HCT116 (cell line): ENCODE data around the gene RET. TPM values are rescaled to one million over a fixed set of nuclear protein-coding genes. Genes with fewer than 3 reads are reported as not detected.

Experiments used
- ATAC-seq: fragments of 200-7000 bp; cut with Tn5 transposase; 2 replicates; pipeline ENCODE4 v1.9.1; 2020; ENCODE audit warnings: mild to moderate bottlenecking, moderate library complexity
- BruUV-seq: library from RNA; stranded (reverse); fragments of 400-500 nt; replicated peaks from 2 replicates; lab custom pipeline; 2021; lab: Mats Ljungman, UMichigan
- CTCF ChIA-PET: fragments of 300-600 bp; sonication (Branson Sonifier 250); formaldehyde crosslinking; loops from one replicate; lab custom pipeline; 2021; ENCODE audit warnings: antibody characterized with exemption; lab: Charles Lee
- POLR2A ChIA-PET: fragments of 300-600, 350-600 bp; sonication (Branson Sonifier 250); formaldehyde crosslinking; loops from one replicate; lab custom pipeline; 2021; ENCODE audit warnings: antibody characterized with exemption; lab: Charles Lee
- RAD21 ChIA-PET, 2 experiments: fragments of 300-600 bp; sonication (Branson Sonifier 250); formaldehyde crosslinking; loops; one replicate each; lab custom pipeline; 2023; ENCODE audit warnings: low total read pairs in 2 of 2; ENCODE audit not compliant: uncharacterized antibody in 2 of 2, unreplicated experiment in 2 of 2, low non-redundant PET in 1 of 2; lab: Charles Lee
- DNase-seq: peaks from one replicate; pipeline ENCODE4 v3.0.0-alpha.2; 2010; ENCODE audit warnings: low read depth, low spot score
- H2AFZ ChIP-seq: fragments of 200-600 bp; shearing (Covaris generic), sonication (generic); 2 replicates; pipeline ENCODE4 v1.6.1; 2017; ENCODE audit warnings: low read depth, mixed run types, mixed read lengths, antibody characterized with exemption, low read length; ENCODE audit not compliant: poor library complexity, severe bottlenecking
- H3K27ac ChIP-seq: 2 replicates; pipeline ENCODE4 v1.5.1; 2012; ENCODE audit warnings: low read depth, low read length
- H3K27me3 ChIP-seq: fragments of 200-600 bp; sonication (generic); 2 replicates; pipeline ENCODE4 v1.6.1; 2016; ENCODE audit warnings: mixed run types, low read length, mixed read lengths; ENCODE audit not compliant: insufficient read depth
- H3K36me3 ChIP-seq, 2 experiments: fragments of 200-500 bp in 1 of 2; fragments of 200-600 bp in 1 of 2; sonication (Bioruptor generic) in 1 of 2; sonication (generic) in 1 of 2; 2 replicates each; pipeline versions ENCODE4 v1.5.1 to v1.6.1; 2014 to 2016; ENCODE audit warnings: low read length in 2 of 2, inconsistent platforms in 1 of 2, mixed read lengths in 1 of 2, mixed run types in 1 of 2; ENCODE audit not compliant: insufficient read depth in 2 of 2, control insufficient read depth in 1 of 2
- H3K4me1 ChIP-seq, 2 experiments: fragments of 200-600 bp in 1 of 2; sonication (generic) in 1 of 2; 2 replicates each; pipeline versions ENCODE4 v1.5.1 to v1.6.1; 2012 to 2017; ENCODE audit warnings: low read length in 2 of 2, inconsistent platforms in 1 of 2, mild to moderate bottlenecking in 1 of 2, mixed read lengths in 1 of 2, mixed run types in 1 of 2, moderate library complexity in 1 of 2; ENCODE audit not compliant: insufficient read depth in 2 of 2, control insufficient read depth in 1 of 2
- H3K4me2 ChIP-seq: fragments of 200-600 bp; sonication (generic); 2 replicates; pipeline ENCODE4 v1.6.1; 2017; ENCODE audit warnings: mixed run types, low read length, mixed read lengths
- H3K4me3 ChIP-seq, 2 experiments: fragments of 200-600 bp in 1 of 2; sonication (generic) in 1 of 2; replicated peaks in 1 of 2; 2 replicates each; pipeline ENCODE4 v1.5.1; 2011 to 2016; ENCODE audit warnings: low read length in 2 of 2, control low read depth in 1 of 2, low read depth in 1 of 2, mild to moderate bottlenecking in 1 of 2, mixed read lengths in 1 of 2, mixed run types in 1 of 2
- H3K79me2 ChIP-seq: fragments of 200-600 bp; sonication (generic); 2 replicates; pipeline ENCODE4 v1.6.1; 2017; ENCODE audit warnings: mild to moderate bottlenecking, mixed run types, low read length, moderate library complexity, mixed read lengths; ENCODE audit not compliant: insufficient read depth
- H3K9ac ChIP-seq: fragments of 200-600 bp; sonication (generic); 2 replicates; pipeline ENCODE4 v1.6.1; 2016; ENCODE audit warnings: low read length, mixed read lengths
- H3K9me2 ChIP-seq: fragments of 200-600 bp; sonication (generic), shearing (Covaris generic); 2 replicates; pipeline ENCODE4 v1.6.1; 2017; ENCODE audit warnings: mixed run types, mild to moderate bottlenecking, moderate library complexity; ENCODE audit not compliant: insufficient read depth
- H3K9me3 ChIP-seq, 2 experiments: fragments of 200-500 bp in 1 of 2; fragments of 200-600 bp in 1 of 2; sonication (Bioruptor generic) in 1 of 2; sonication (generic) in 1 of 2; 2 replicates each; pipeline ENCODE4 v1.6.1; 2014 to 2017; ENCODE audit warnings: low read length in 2 of 2, mixed read lengths in 2 of 2, inconsistent platforms in 1 of 2, low read depth in 1 of 2, mild to moderate bottlenecking in 1 of 2, mixed run types in 1 of 2, moderate library complexity in 1 of 2; ENCODE audit not compliant: control insufficient read depth in 1 of 2, insufficient read depth in 1 of 2
- H4K20me1 ChIP-seq: fragments of 200-600 bp; sonication (generic), shearing (Covaris generic); 2 replicates; pipeline ENCODE4 v1.6.1; 2017; ENCODE audit warnings: mixed run types, mild to moderate bottlenecking, moderate library complexity; ENCODE audit not compliant: insufficient read depth
- EGR1 ChIP-seq: IDR thresholded peaks from 2 replicates; pipeline ENCODE4 v1.6.1; 2012; ENCODE audit warnings: low read depth
- POLR2AphosphoS5 ChIP-seq: IDR thresholded peaks from 2 replicates; pipeline ENCODE4 v1.6.1; 2011; ENCODE audit warnings: mild to moderate bottlenecking, low read depth, low read length, moderate library complexity
- ZNF274 ChIP-seq: fragments of 200-500 bp; sonication (Bioruptor generic); IDR thresholded peaks from 2 replicates; pipeline ENCODE4 v1.6.1; 2014; ENCODE audit warnings: mild to moderate bottlenecking, low read depth, low read length, inconsistent platforms
- intact Hi-C: fragments of 100-400 bp; cut with micrococcal nuclease; formaldehyde crosslinking; loops from 2 replicates; pipeline ENCODE4 v1.10.0; 2022
- total RNA-seq: library from RNA; stranded (reverse); gene quantifications from one replicate; pipeline ENCODE4 v1.2.1, GENCODE V29; 2021; ENCODE audit not compliant: unreplicated experiment
- TF ChIP-seq, protein P1 (sequence below): IDR thresholded peaks from 2 replicates; pipeline ENCODE4 v1.6.1; 2012; ENCODE audit warnings: low read depth

RET gene
- total RNA-seq, 1 experiment from 2014 or later: 5.9 TPM

DNA sequence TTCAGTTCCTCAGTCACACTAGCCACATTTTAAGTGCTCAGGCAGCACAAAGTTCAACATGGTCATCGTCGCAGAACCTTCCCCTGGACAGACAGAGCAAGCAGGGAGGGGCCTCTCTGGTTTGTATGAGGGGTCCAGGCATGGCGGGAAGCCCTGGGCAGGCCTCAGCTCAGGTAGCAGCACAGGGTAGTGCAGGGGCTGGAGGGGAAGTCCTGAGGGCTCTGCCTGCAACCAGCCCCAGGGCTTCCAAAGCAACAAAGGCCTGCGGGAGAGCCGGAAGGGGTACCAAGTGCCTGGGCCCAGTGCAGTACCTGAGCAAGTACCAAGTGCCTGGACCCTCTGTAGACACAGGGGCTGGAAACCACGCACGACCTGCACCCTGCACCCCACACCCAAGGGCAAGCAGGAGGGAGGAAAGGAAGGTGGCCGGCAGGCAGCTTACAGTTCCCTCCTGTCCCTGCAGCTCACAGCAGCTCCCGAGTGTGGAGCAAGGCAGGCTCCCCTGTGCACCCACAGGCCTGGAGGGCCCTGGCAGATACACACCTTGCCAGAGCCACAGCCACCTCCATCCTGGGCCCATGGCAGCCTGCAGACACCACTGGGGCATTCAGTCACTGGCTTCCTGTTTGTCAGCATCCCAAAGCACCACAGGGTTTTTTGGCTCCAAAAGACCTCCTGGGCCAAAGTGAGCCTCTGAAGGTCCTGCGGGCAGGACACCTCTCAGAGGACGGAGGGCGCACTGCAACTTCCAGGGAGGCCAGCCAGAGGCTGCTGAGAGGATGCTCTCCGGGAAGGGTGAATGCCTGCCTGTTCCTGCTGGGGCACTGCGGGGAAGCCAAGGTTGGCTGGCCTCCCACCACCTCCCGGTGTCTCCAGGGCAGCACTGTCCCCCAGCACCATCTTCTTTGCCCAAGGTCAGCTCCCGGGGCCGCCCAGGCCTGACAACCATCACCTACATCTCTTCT lies 6.5 kb upstream of the RET start:
- no peak for ATAC-seq
- TF ChIP-seq, protein P1, sequence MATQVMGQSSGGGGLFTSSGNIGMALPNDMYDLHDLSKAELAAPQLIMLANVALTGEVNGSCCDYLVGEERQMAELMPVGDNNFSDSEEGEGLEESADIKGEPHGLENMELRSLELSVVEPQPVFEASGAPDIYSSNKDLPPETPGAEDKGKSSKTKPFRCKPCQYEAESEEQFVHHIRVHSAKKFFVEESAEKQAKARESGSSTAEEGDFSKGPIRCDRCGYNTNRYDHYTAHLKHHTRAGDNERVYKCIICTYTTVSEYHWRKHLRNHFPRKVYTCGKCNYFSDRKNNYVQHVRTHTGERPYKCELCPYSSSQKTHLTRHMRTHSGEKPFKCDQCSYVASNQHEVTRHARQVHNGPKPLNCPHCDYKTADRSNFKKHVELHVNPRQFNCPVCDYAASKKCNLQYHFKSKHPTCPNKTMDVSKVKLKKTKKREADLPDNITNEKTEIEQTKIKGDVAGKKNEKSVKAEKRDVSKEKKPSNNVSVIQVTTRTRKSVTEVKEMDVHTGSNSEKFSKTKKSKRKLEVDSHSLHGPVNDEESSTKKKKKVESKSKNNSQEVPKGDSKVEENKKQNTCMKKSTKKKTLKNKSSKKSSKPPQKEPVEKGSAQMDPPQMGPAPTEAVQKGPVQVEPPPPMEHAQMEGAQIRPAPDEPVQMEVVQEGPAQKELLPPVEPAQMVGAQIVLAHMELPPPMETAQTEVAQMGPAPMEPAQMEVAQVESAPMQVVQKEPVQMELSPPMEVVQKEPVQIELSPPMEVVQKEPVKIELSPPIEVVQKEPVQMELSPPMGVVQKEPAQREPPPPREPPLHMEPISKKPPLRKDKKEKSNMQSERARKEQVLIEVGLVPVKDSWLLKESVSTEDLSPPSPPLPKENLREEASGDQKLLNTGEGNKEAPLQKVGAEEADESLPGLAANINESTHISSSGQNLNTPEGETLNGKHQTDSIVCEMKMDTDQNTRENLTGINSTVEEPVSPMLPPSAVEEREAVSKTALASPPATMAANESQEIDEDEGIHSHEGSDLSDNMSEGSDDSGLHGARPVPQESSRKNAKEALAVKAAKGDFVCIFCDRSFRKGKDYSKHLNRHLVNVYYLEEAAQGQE: no peak
- TF ChIP-seq EGR1: no peak
- no peak for TF ChIP-seq ZNF274
- TF ChIP-seq POLR2AphosphoS5: no peak
- Histone ChIP-seq H4K20me1 (no peaks in the 10 kb centered on the region), H3K9me2 (no peaks in the 10 kb centered on the region), H3K4me3 (no peak overlapping the region), H3K79me2 (no peaks in the 10 kb centered on the region), H3K36me3 (no peaks in the 10 kb centered on the region), H3K9me3 (no peaks in the 10 kb centered on the region), H3K4me2 (no peak overlapping the region), H3K9ac (no peak overlapping the region), H3K27me3 (no peaks in the 10 kb centered on the region), H3K4me1 (peaks cover 0 to under 1% of the 10 kb centered on the region in 2 experiments; a peak in 1 of 4 replicates), H2AFZ (no peak overlapping the region), H3K27ac (no peak overlapping the region)
- ChIA-PET CTCF (no interaction called here), POLR2A (no interaction called here), RAD21 (no interaction called here)
- BruUV-seq: no TSS peak
- DNase-seq: no peak
- intact Hi-C loops: no loop called here
